GM23248 (cell line): ENCODE measurements around the gene WDR18.

Experiments used
- EZH2 ChIP-seq: fragments of 200-600 bp; sonication (generic); IDR thresholded peaks from 2 replicates; pipeline ENCODE4 v1.6.1; 2018; ENCODE audit warnings: antibody characterized with exemption, mild to moderate bottlenecking; ENCODE audit not compliant: insufficient read depth, poor library complexity, severe bottlenecking
- EZH2phosphoT487 ChIP-seq: fragments of 200-600 bp; sonication (generic); IDR thresholded peaks from 2 replicates; pipeline ENCODE4 v1.6.1; 2018; ENCODE audit warnings: antibody characterized with exemption, moderate library complexity, mild to moderate bottlenecking, low read depth; ENCODE audit not compliant: insufficient read depth

- TF ChIP-seq EZH2 (no peak), EZH2phosphoT487 (no peak)
Measured at GRCh38 chr19:995051-995827, 11.1 kb downstream of the WDR18 start.
